H1 (cell line): ENCODE data around the gene SLC36A4. TPM values are rescaled to one million over a fixed set of nuclear protein-coding genes. Genes with fewer than 3 reads are reported as not detected.
A peak's percentile ranks its signal among the peaks of the same experiment; 100 is the strongest.

Experiments used
- CTCF ChIA-PET: fragments of 300-600 bp; sonication (Branson Sonifier 250); formaldehyde crosslinking; loops from one replicate; lab custom pipeline; 2021; ENCODE audit not compliant: partially characterized antibody; lab: Charles Lee
- POLR2A ChIA-PET: fragments of 300-600 bp; sonication (Branson Sonifier 250); formaldehyde crosslinking; loops from one replicate; lab custom pipeline; 2021; ENCODE audit warnings: inconsistent platforms; ENCODE audit not compliant: partially characterized antibody; lab: Charles Lee
- DNase-seq, 2 experiments: peaks; one replicate each; pipeline versions ENCODE4 v3.0.0 to v3.0.0-alpha.2; 2010 to 2022; ENCODE audit warnings: low spot score in 2 of 2, low read depth in 1 of 2, mixed read lengths in 1 of 2
- FAIRE-seq: peaks from 2 replicates; lab custom pipeline; 2011; peaks lifted over from hg19 to GRCh38; lab: Jason Lieb, UNC
- H2AFZ ChIP-seq: 2 replicates; pipeline ENCODE4 v1.8.1; 2012; ENCODE audit warnings: low read length, inconsistent platforms
- H2AK5ac ChIP-seq: 2 replicates; pipeline ENCODE4 v1.6.1; 2013; ENCODE audit warnings: low read depth, low read length
- H2BK120ac ChIP-seq: replicated peaks from 2 replicates; pipeline ENCODE3; 2013; ENCODE audit warnings: low read depth, low read length, inconsistent platforms
- H2BK12ac ChIP-seq: 2 replicates; pipeline ENCODE4 v1.6.1; 2013; ENCODE audit warnings: low read depth, low read length
- H2BK15ac ChIP-seq: 2 replicates; pipeline ENCODE4 v1.6.1; 2013; ENCODE audit warnings: low read length
- H2BK20ac ChIP-seq: 2 replicates; pipeline ENCODE4 v1.6.1; 2013; ENCODE audit warnings: low read length
- H2BK5ac ChIP-seq: 2 replicates; pipeline ENCODE4 v1.6.1; 2013; ENCODE audit warnings: low read depth, low read length
- H3K14ac ChIP-seq: 2 replicates; pipeline ENCODE4 v1.6.1; 2013; ENCODE audit warnings: inconsistent platforms; ENCODE audit not compliant: insufficient read length
- H3K18ac ChIP-seq: 2 replicates; pipeline ENCODE4 v1.6.1; 2013; ENCODE audit warnings: low read length; ENCODE audit errors: extremely low read depth
- H3K23ac ChIP-seq: 2 replicates; pipeline ENCODE4 v1.6.1; 2013; ENCODE audit warnings: inconsistent platforms; ENCODE audit not compliant: insufficient read length
- H3K23me2 ChIP-seq: 2 replicates; pipeline ENCODE4 v1.6.1; 2013; ENCODE audit warnings: low read depth, low read length
- H3K27ac ChIP-seq: 2 replicates; pipeline ENCODE4 v1.6.1; 2011; ENCODE audit warnings: low read depth, low read length, inconsistent platforms
- H3K27me3 ChIP-seq, 4 experiments: replicated peaks in 1 of 4; 1 replicate in 1 of 4; 2 replicates in 3 of 4; pipeline versions ENCODE4 v1.6.1 to v1.8.1; 2011 to 2013; ENCODE audit warnings: low read length in 3 of 4, mild to moderate bottlenecking in 3 of 4, inconsistent platforms in 2 of 4, mixed read lengths in 2 of 4, moderate library complexity in 1 of 4; ENCODE audit not compliant: control insufficient read depth in 3 of 4, insufficient read depth in 3 of 4; ENCODE audit errors: extremely low read depth in 1 of 4
- H3K36me3 ChIP-seq, 4 experiments: 2 replicates each; pipeline versions ENCODE4 v1.6.1 to v1.8.1; 2011 to 2013; ENCODE audit warnings: mild to moderate bottlenecking in 4 of 4, low read length in 3 of 4, moderate library complexity in 2 of 4, control low read depth in 1 of 4, inconsistent platforms in 1 of 4; ENCODE audit not compliant: insufficient read depth in 4 of 4, control insufficient read depth in 2 of 4
- H3K4ac ChIP-seq: replicated peaks from 2 replicates; pipeline ENCODE3; 2013; ENCODE audit warnings: low read length, low read depth, mixed read lengths, inconsistent platforms; ENCODE audit not compliant: insufficient read length
- H3K4me1 ChIP-seq, 4 experiments: replicated peaks in 1 of 4; 1 replicate in 1 of 4; 2 replicates in 3 of 4; pipeline versions ENCODE4 v1.6.1 to v1.8.1; 2011 to 2013; ENCODE audit warnings: low read length in 3 of 4, inconsistent platforms in 2 of 4, mixed read lengths in 1 of 4; ENCODE audit not compliant: insufficient read depth in 4 of 4, control insufficient read depth in 3 of 4
- H3K4me2 ChIP-seq, 2 experiments: 2 replicates each; pipeline versions ENCODE4 v1.6.1 to v1.8.1; 2011 to 2013; ENCODE audit warnings: low read depth in 2 of 2, low read length in 2 of 2, control low read depth in 1 of 2, inconsistent platforms in 1 of 2, mild to moderate bottlenecking in 1 of 2; ENCODE audit not compliant: insufficient read depth in 1 of 2
- H3K4me3 ChIP-seq, 4 experiments: fragments of 200-600, 300-600 bp in 1 of 4; sonication (generic), shearing (Covaris generic), sonication (Bioruptor Twin) in 1 of 4; 2 replicates each; pipeline versions ENCODE4 v1.5.1 to v1.8.1; 2011 to 2016; ENCODE audit warnings: low read length in 4 of 4, low read depth in 3 of 4, control low read depth in 2 of 4, inconsistent platforms in 2 of 4, mild to moderate bottlenecking in 2 of 4, mixed read lengths in 1 of 4, moderate library complexity in 1 of 4; ENCODE audit not compliant: insufficient read depth in 2 of 4; ENCODE audit errors: extremely low read depth in 1 of 4
- H3K56ac ChIP-seq: replicated peaks from 2 replicates; pipeline ENCODE3; 2013; ENCODE audit warnings: low read depth, mild to moderate bottlenecking, mixed read lengths, low read length, inconsistent platforms; ENCODE audit not compliant: insufficient read length
- H3K79me1 ChIP-seq: 2 replicates; pipeline ENCODE4 v1.6.1; 2013; ENCODE audit warnings: low read depth, low read length, control low read depth
- H3K79me2 ChIP-seq, 2 experiments: 2 replicates each; pipeline versions ENCODE4 v1.6.1 to v1.8.1; 2012 to 2013; ENCODE audit warnings: low read length in 2 of 2, mild to moderate bottlenecking in 2 of 2, inconsistent platforms in 1 of 2; ENCODE audit not compliant: insufficient read depth in 2 of 2, control insufficient read depth in 1 of 2
- H3K9ac ChIP-seq, 4 experiments: replicated peaks in 1 of 4; 1 replicate in 1 of 4; 2 replicates in 3 of 4; pipeline versions ENCODE4 v1.6.1 to v1.8.1; 2011 to 2013; ENCODE audit warnings: low read depth in 3 of 4, low read length in 3 of 4, control low read depth in 2 of 4, mild to moderate bottlenecking in 2 of 4, moderate library complexity in 2 of 4, inconsistent platforms in 1 of 4; ENCODE audit errors: extremely low read depth in 1 of 4
- H3K9me3 ChIP-seq, 2 experiments: 2 replicates each; pipeline versions ENCODE4 v1.6.1 to v1.8.1; 2012 to 2013; ENCODE audit warnings: mild to moderate bottlenecking in 2 of 2, moderate library complexity in 2 of 2, control low read depth in 1 of 2, inconsistent platforms in 1 of 2, low read depth in 1 of 2, low read length in 1 of 2, mixed read lengths in 1 of 2; ENCODE audit not compliant: insufficient read depth in 2 of 2
- H4K20me1 ChIP-seq, 2 experiments: replicated peaks in 1 of 2; 2 replicates each; pipeline versions ENCODE3 to v1.8.1; 2011 to 2013; ENCODE audit warnings: inconsistent platforms in 2 of 2, low read length in 2 of 2, mild to moderate bottlenecking in 1 of 2; ENCODE audit not compliant: insufficient read depth in 2 of 2, control insufficient read depth in 1 of 2
- H4K5ac ChIP-seq: 2 replicates; pipeline ENCODE4 v1.6.1; 2013; ENCODE audit warnings: low read length, low read depth, mixed read lengths, inconsistent platforms; ENCODE audit not compliant: insufficient read length
- H4K8ac ChIP-seq: 2 replicates; pipeline ENCODE4 v1.8.0; 2013; ENCODE audit warnings: mild to moderate bottlenecking, moderate library complexity, low read length, inconsistent platforms; ENCODE audit not compliant: insufficient read depth; ENCODE audit errors: extremely low read depth
- H4K91ac ChIP-seq: replicated peaks from 2 replicates; pipeline ENCODE3; 2013; ENCODE audit warnings: low read length, mixed read lengths, inconsistent platforms; ENCODE audit not compliant: insufficient read length
- ATF3 ChIP-seq: IDR thresholded peaks from 2 replicates; pipeline ENCODE4 v1.6.1; 2011; ENCODE audit warnings: low read depth, mild to moderate bottlenecking, low read length; ENCODE audit not compliant: insufficient read depth
- BRCA1 ChIP-seq: IDR thresholded peaks from 2 replicates; pipeline ENCODE4 v1.6.1; 2012; ENCODE audit warnings: low read depth, low read length, improper control_type of control experiment
- CHD1 ChIP-seq: IDR thresholded peaks from 2 replicates; pipeline ENCODE4 v1.6.1; 2012; ENCODE audit warnings: low read depth, low read length, improper control_type of control experiment
- GABPA ChIP-seq: IDR thresholded peaks from 2 replicates; pipeline ENCODE4 v1.6.1; 2011; ENCODE audit warnings: mild to moderate bottlenecking, low read length, moderate library complexity, borderline replicate concordance; ENCODE audit not compliant: insufficient read depth
- JUND ChIP-seq: IDR thresholded peaks from 2 replicates; pipeline ENCODE4 v1.6.1; 2011; ENCODE audit warnings: mild to moderate bottlenecking, improper control_type of control experiment, low read length
- KDM1A ChIP-seq: fragments of 200-600, 300-600 bp; sonication (generic); IDR thresholded peaks from 2 replicates; pipeline ENCODE4 v1.7.1; 2016; ENCODE audit warnings: mild to moderate bottlenecking, low read length, borderline replicate concordance
- POLR2A ChIP-seq, 2 experiments: IDR thresholded peaks; 1 replicate in 1 of 2; 2 replicates in 1 of 2; pipeline ENCODE4 v1.6.1; 2011; ENCODE audit warnings: low read depth in 2 of 2, low read length in 2 of 2, mild to moderate bottlenecking in 2 of 2; ENCODE audit errors: control extremely low read depth in 1 of 2
- RAD21 ChIP-seq, 2 experiments: IDR thresholded peaks in 1 of 2; conservative IDR thresholded peaks in 1 of 2; 2 replicates each; pipeline ENCODE4 v1.6.1; 2011; ENCODE audit warnings: low read depth in 2 of 2, low read length in 2 of 2, improper control_type of control experiment in 1 of 2, inconsistent platforms in 1 of 2, mild to moderate bottlenecking in 1 of 2, moderate library complexity in 1 of 2
- SIN3A ChIP-seq, 2 experiments: IDR thresholded peaks in 1 of 2; conservative IDR thresholded peaks in 1 of 2; 2 replicates each; pipeline ENCODE4 v1.6.1; 2011 to 2012; ENCODE audit warnings: low read length in 2 of 2, improper control_type of control experiment in 1 of 2, low read depth in 1 of 2, mild to moderate bottlenecking in 1 of 2
- TEAD4 ChIP-seq: IDR thresholded peaks from 2 replicates; pipeline ENCODE4 v1.6.1; 2012; ENCODE audit warnings: low read depth, low read length, inconsistent platforms, mixed read lengths
- WGBS, 2 experiments: shearing (Covaris generic) in 1 of 2; methylation state at CpG; one replicate each; pipeline versions ENCODE4 v1.1.6 to v1.1.7; 2013 to 2015; ENCODE audit warnings: low lambda C conversion rate in 2 of 2, mixed read lengths in 2 of 2, inconsistent platforms in 1 of 2, low coverage in 1 of 2, missing lambda C conversion rate in 1 of 2; ENCODE audit not compliant: insufficient replicate concordance in 2 of 2, insufficient coverage in 1 of 2, insufficient read length in 1 of 2; ENCODE audit errors: extremely low coverage in 1 of 2, missing lambda C conversion rate in 1 of 2; 5-methylcytosine and 5-hydroxymethylcytosine counted together
- polyA plus RNA-seq, 7 experiments: library from polyadenylated mRNA; depleted of rRNA in 3 of 7; stranded (reverse) in 5 of 7; unstranded in 2 of 7; fragments of >200 nt in 5 of 7; fragments of 200-250 nt in 2 of 7; gene quantifications; 1 replicate in 5 of 7; 2 replicates in 1 of 7; 4 replicates in 1 of 7; pipeline versions ENCODE4 v1.2.1 to v1.2.3, GENCODE V29; 2011 to 2013; ENCODE audit warnings: missing spikeins in 2 of 7, mixed read lengths in 2 of 7
- total RNA-seq: library from RNA; stranded (reverse); fragmentation: NEBNext Ultra II Directional; extraction: Animal tissue kit (Norgen Biotek cat#: 25700); gene quantifications from 2 replicates; pipeline ENCODE4 v1.2.1, GENCODE V29; 2021

SLC36A4 gene
- total and polyA plus RNA-seq, 2 of the 8 experiments (the other 6 are each of a cell fraction or from before 2014, with no cell fraction given) = 10.2 to 22.7 TPM

GRCh38 chr11:93198215-93198845 is 539 bp upstream of the SLC36A4 start:
- Histone ChIP-seq H2BK15ac (no peak overlapping the region), H3K27me3 (no peaks in the 10 kb centered on the region), H4K91ac (no peak overlapping the region), H3K36me3 (no peaks in the 10 kb centered on the region), H3K23me2 (peaks cover 3% of the 10 kb centered on the region; the same call in 1 of the 2 replicates), H4K8ac (no peak overlapping the region), H2BK20ac (no peak overlapping the region), H4K20me1 (no peaks in the 10 kb centered on the region), H2BK120ac (no peak overlapping the region), H3K9ac (peak overlapping the region in 3 of 4 experiments; percentile 25 to 82 (median 47); a peak in 4 of 7 replicates), H3K79me1 (no peaks in the 10 kb centered on the region; the same call in 1 of the 2 replicates), H4K5ac (peak overlapping the region; percentile 59), H2AK5ac (no peak overlapping the region), H3K4me1 (peaks cover 0 to 3% (median 1%) of the 10 kb centered on the region in 4 experiments; a peak in 2 of 7 replicates), H2BK5ac (no peak overlapping the region; the same call in 1 of the 2 replicates), H3K27ac (no peak overlapping the region), H3K9me3 (no peaks in the 10 kb centered on the region), H3K23ac (no peak overlapping the region), H2BK12ac (no peak overlapping the region), H3K18ac (peak overlapping the region; percentile 51; the same call in 1 of the 2 replicates), H3K79me2 (peaks cover 7 to 36% of the 10 kb centered on the region in 2 experiments), H3K14ac (no peak overlapping the region), H2AFZ (peak overlapping the region; percentile 82; the same call in 1 of the 2 replicates), H3K4me3 (peak overlapping the region; percentile 67 to 99 (median 77)), H3K4ac (no peak overlapping the region), H3K4me2 (peak overlapping the region; percentile 61 to 96), H3K56ac (no peak overlapping the region)
- DNase-seq (no peak), FAIRE-seq (no peak)
- WGBS, 2 experiments = 29% methylated on average over 14 of the region's 14 CpGs; no CpG with 5 or more reads in 1 of the 2 experiments
- POLR2A ChIA-PET = interaction anchor here (0.6 to 4.0 kb wide), 10 partner anchors 15 to 543 kb away, joined by 3 to 21 read pairs (median 4); partner anchors contain the start of genes C11orf54 and TAF1D
- CTCF ChIA-PET = interaction anchor here (0.5 to 3.1 kb wide), 6 partner anchors 11 to 444 kb away, joined by 3 to 11 read pairs (median 3); no protein-coding TSS in a partner anchor
- TF ChIP-seq CHD1 = no peak
- no peak for TF ChIP-seq SIN3A (conservative IDR thresholded peaks at IDR 0.05 in 1 of 2, IDR thresholded peaks at IDR 0.05 in 1 of 2; ENCODE audit: low read depth in 1 of 2, low read length in 2 of 2)
- no peak for TF ChIP-seq JUND
- no peak for TF ChIP-seq ATF3
- no peak for TF ChIP-seq GABPA
- TF ChIP-seq KDM1A = no peak
- TF ChIP-seq TEAD4 = no peak
- no peak for TF ChIP-seq BRCA1
- no peak for TF ChIP-seq POLR2A (IDR thresholded peaks at IDR 0.05; ENCODE audit: control extremely low read depth in 1 of 2, low read depth in 2 of 2, low read length in 2 of 2)
- TF ChIP-seq RAD21 (IDR thresholded peaks at IDR 0.05 in 1 of 2, conservative IDR thresholded peaks at IDR 0.05 in 1 of 2; ENCODE audit: low read depth in 2 of 2, low read length in 2 of 2) = no peak
